ENCODE measurements around the gene CREB3L4. TPM values are rescaled to one million over a fixed set of nuclear protein-coding genes. Genes with fewer than 3 reads are reported as not detected.

Gene CREB3L4
- total and polyA plus RNA-seq, 2 of the 13 experiments (the other 11 are each of a cell fraction or from before 2014, with no cell fraction given), result 9.9 to 18.7 TPM

- TF ChIP-seq NFAT5 (CRISPR knock-in tag; IDR thresholded peaks at IDR 0.05) (peak; percentile 59; the same call in 1 of the 2 replicates), ZBTB43 (CRISPR knock-in tag; conservative IDR thresholded peaks at IDR 0.05) (peak; percentile 69), CAMTA2 (CRISPR knock-in tag; IDR thresholded peaks at IDR 0.05; ENCODE audit: borderline replicate concordance) (no peak), FOSL2 (CRISPR knock-in tag; IDR thresholded peaks at IDR 0.05) (peak; percentile 59), CBFB (CRISPR knock-in tag; IDR thresholded peaks at IDR 0.05) (peak; percentile 83), SETDB1 (CRISPR knock-in tag; IDR thresholded peaks at IDR 0.05; ENCODE audit: borderline replicate concordance) (no peak), MAFG (CRISPR knock-in tag; IDR thresholded peaks at IDR 0.05) (no peak), DMAP1 (CRISPR knock-in tag; IDR thresholded peaks at IDR 0.05) (peak; percentile 94), MZF1 (CRISPR knock-in tag; IDR thresholded peaks at IDR 0.05; ENCODE audit: borderline replicate concordance) (no peak), YEATS2 (CRISPR knock-in tag; IDR thresholded peaks at IDR 0.05; ENCODE audit: borderline replicate concordance) (peak; percentile 98), MLXIP (CRISPR knock-in tag; IDR thresholded peaks at IDR 0.05; ENCODE audit: borderline replicate concordance) (no peak), FOXC1 (CRISPR knock-in tag; IDR thresholded peaks at IDR 0.05; ENCODE audit: borderline replicate concordance) (peak; percentile 81), PITX1 (CRISPR knock-in tag; IDR thresholded peaks at IDR 0.05) (peak; percentile 58), SRSF9 (IDR thresholded peaks at IDR 0.05; ENCODE audit: borderline replicate concordance, insufficient read depth, low read depth, low read length, poor library complexity, severe bottlenecking) (no peak), ZFP41 (CRISPR knock-in tag; IDR thresholded peaks at IDR 0.05; ENCODE audit: borderline replicate concordance) (no peak), MTA1 (CRISPR knock-in tag; IDR thresholded peaks at IDR 0.05; ENCODE audit: borderline replicate concordance) (no peak), ZNF274 (CRISPR knock-in tag; IDR thresholded peaks at IDR 0.05) (0 out of 2 replicates have a peak, but pooled peaks have one; percentile 34), IKZF4 (CRISPR knock-in tag; IDR thresholded peaks at IDR 0.05; ENCODE audit: borderline replicate concordance, low read depth, not compliant biosample characterization) (peak; percentile 61)
These were observed 22.9 kb downstream of the CREB3L4 start, which contains the start of gene RPS27 (continued) for GRCh38 chr1:153990468-153991150.

Measured in HepG2 (cell line).